ENCODE results near the gene IQCK.

GRCh38 chr16:19882186-19882585 is 164.1 kb downstream of the IQCK start:
- TF ChIP-seq CTCF (IDR thresholded peaks at IDR 0.05) = no peak
- no peak for TF ChIP-seq EP300 (IDR thresholded peaks at IDR 0.05)
- no peak for TF ChIP-seq POLR2A (IDR thresholded peaks at IDR 0.05)
- TF ChIP-seq POLR2AphosphoS5 (IDR thresholded peaks at IDR 0.05) = no peak

All from upper lobe of left lung (tissue), 4 donors.